ENCODE data around the gene SAMD5. TPM values are rescaled to one million over a fixed set of nuclear protein-coding genes. Genes with fewer than 3 reads are reported as not detected.

Gene SAMD5
- total RNA-seq, 1 experiment from 2014 or later, result 0.04 TPM

DNA sequence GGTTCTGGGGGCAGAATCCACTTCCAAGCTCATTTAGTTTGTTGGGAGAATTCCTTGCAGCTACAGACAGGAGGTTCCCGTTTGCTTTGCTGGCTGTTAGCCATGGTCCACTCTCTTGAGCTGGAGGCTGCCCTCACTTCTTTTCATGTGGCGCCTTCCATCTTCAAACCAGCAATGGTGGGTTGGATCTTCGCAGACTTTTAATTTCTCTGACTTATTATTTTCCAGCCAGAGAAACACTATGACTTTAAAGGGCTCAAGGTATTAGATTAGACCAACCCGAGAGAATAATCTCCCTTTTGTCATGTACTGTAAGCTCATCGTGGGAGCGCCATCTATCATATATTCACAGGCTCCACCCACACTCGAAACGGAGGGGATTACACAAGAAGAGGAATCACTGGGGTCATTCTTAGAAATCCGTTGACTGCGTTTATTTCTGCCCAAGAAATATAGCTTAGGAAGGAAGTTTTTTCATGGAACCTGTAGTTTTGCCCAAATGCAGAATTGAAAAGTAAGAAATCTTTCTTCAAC is 38.9 kb downstream of the SAMD5 start:
- no peak overlapping the region for H3T11ph ChIP-seq (ENCODE audit: low read length)
- Mint-ChIP-seq H3K4me3 (no peak overlapping the region), H3K9me3 (peaks cover 1 to 2% of the 10 kb centered on the region in 2 experiments; a peak in 4 of 5 replicates), H3K4me1 (peaks cover 11 to 12% of the 10 kb centered on the region in 2 experiments), H3K36me3 (ENCODE audit: insufficient read depth in 1 of 3, low read depth in 3 of 3) (peaks cover 0 to 1% (median under 1%) of the 10 kb centered on the region in 3 experiments; a peak in 2 of 7 replicates), H3K27me3 (ENCODE audit: low read depth) (no peaks in the 10 kb centered on the region; the same call in 1 of the 2 replicates), H3K27ac (no peak overlapping the region)
- TF ChIP-seq, protein P1, sequence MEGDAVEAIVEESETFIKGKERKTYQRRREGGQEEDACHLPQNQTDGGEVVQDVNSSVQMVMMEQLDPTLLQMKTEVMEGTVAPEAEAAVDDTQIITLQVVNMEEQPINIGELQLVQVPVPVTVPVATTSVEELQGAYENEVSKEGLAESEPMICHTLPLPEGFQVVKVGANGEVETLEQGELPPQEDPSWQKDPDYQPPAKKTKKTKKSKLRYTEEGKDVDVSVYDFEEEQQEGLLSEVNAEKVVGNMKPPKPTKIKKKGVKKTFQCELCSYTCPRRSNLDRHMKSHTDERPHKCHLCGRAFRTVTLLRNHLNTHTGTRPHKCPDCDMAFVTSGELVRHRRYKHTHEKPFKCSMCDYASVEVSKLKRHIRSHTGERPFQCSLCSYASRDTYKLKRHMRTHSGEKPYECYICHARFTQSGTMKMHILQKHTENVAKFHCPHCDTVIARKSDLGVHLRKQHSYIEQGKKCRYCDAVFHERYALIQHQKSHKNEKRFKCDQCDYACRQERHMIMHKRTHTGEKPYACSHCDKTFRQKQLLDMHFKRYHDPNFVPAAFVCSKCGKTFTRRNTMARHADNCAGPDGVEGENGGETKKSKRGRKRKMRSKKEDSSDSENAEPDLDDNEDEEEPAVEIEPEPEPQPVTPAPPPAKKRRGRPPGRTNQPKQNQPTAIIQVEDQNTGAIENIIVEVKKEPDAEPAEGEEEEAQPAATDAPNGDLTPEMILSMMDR (conservative IDR thresholded peaks at IDR 0.05), result no peak
- no peaks in the 10 kb centered on the region for H3K23me2 ChIP-seq (ENCODE audit: insufficient read length, low read depth, low read length, poor library complexity, severe bottlenecking)
- no peak for DNase-seq
- no peak overlapping the region for H3K9ac ChIP-seq (ENCODE audit: extremely low read depth, insufficient read length, low read length)
- WGBS (ENCODE audit: extremely low coverage, insufficient read length, low lambda C conversion rate), result no CpG with 5 or more reads among the region's 10 CpGs
- H3K18ac ChIP-seq (ENCODE audit: insufficient read length, low read depth, low read length), result no peak overlapping the region
- no peaks in the 10 kb centered on the region for H3K79me1 ChIP-seq (ENCODE audit: insufficient read depth, low read depth, low read length, poor library complexity, severe bottlenecking)
- no peak overlapping the region for H2AFZ ChIP-seq (ENCODE audit: low read length)
- H2BK12ac ChIP-seq (ENCODE audit: insufficient read length, low read depth, low read length), result no peak overlapping the region
- no peak overlapping the region for H3K4me2 ChIP-seq (ENCODE audit: insufficient read depth, insufficient read length, low read length)
- H2BK120ac ChIP-seq (ENCODE audit: low read depth, low read length, poor library complexity, severe bottlenecking), result no peak overlapping the region
- H4K5ac ChIP-seq (ENCODE audit: insufficient read length, low read depth, low read length), result no peak overlapping the region
- H3K23ac ChIP-seq (ENCODE audit: insufficient read length, low read depth, low read length), result no peak overlapping the region
- H2BK5ac ChIP-seq (ENCODE audit: insufficient read length, low read length), result no peak overlapping the region
- H3K9me3 ChIP-seq (ENCODE audit: control insufficient read depth, low read depth, low read length), result no peaks in the 10 kb centered on the region
- no peaks in the 10 kb centered on the region; the same call in 1 of the 2 replicates for H3K4me1 ChIP-seq (ENCODE audit: insufficient read depth, low read length)
- H2AK5ac ChIP-seq (ENCODE audit: insufficient read length, low read length), result no peak overlapping the region
- no peaks in the 10 kb centered on the region for H4K20me1 ChIP-seq (ENCODE audit: control insufficient read depth, insufficient read depth, insufficient read length)
- no peak overlapping the region for H2BK15ac ChIP-seq (ENCODE audit: low read depth, low read length)
- no peaks in the 10 kb centered on the region for H3K27me3 ChIP-seq (ENCODE audit: insufficient read depth, low read length)
- H2BK20ac ChIP-seq (ENCODE audit: low read depth, low read length, poor library complexity, severe bottlenecking), result no peak overlapping the region
- no peak overlapping the region for H4K91ac ChIP-seq (ENCODE audit: insufficient read length, low read depth, low read length)
- no peak overlapping the region for H4K8ac ChIP-seq (replicated peaks; ENCODE audit: insufficient read length, low read depth, low read length)
- no peak overlapping the region for H3K27ac ChIP-seq (ENCODE audit: insufficient read length, low read depth, low read length)
- H3K79me2 ChIP-seq (ENCODE audit: insufficient read depth, low read length), result no peaks in the 10 kb centered on the region
- no peak overlapping the region for H3K14ac ChIP-seq (ENCODE audit: insufficient read depth, low read length)
- no peak overlapping the region for H3K4ac ChIP-seq (ENCODE audit: low read depth, low read length)
- no peak overlapping the region for H3K56ac ChIP-seq (ENCODE audit: insufficient read length, low read depth, low read length)
